BJ (cell line): ENCODE data around the gene TNS1. TPM values are rescaled to one million over a fixed set of nuclear protein-coding genes. Genes with fewer than 3 reads are reported as not detected.

Experiments used
- CTCF ChIA-PET: fragments of 350-600 bp; formaldehyde crosslinking; extraction: SDS; loops from one replicate; lab custom pipeline; 2021; ENCODE audit warnings: antibody characterized with exemption, inconsistent platforms; lab: Yijun Ruan, JAX
- POLR2A ChIA-PET: fragments of 300-600 bp; sonication (Branson Sonifier 250); formaldehyde crosslinking; extraction: SDS; loops from one replicate; lab custom pipeline; 2021; ENCODE audit warnings: antibody characterized with exemption; lab: Charles Lee
- DNase-seq: peaks from one replicate; pipeline ENCODE4 v3.0.0-alpha.2; 2011; ENCODE audit warnings: low read depth
- H3K27me3 ChIP-seq: 2 replicates; pipeline ENCODE4 v1.6.0; 2011; ENCODE audit warnings: low read length; ENCODE audit not compliant: control insufficient read depth, insufficient read depth
- H3K36me3 ChIP-seq: 2 replicates; pipeline ENCODE4 v1.5.1; 2011; ENCODE audit warnings: low read length; ENCODE audit not compliant: control insufficient read depth, insufficient read depth
- H3K4me3 ChIP-seq: 2 replicates; pipeline ENCODE4 v1.5.1; 2011; ENCODE audit warnings: low read depth, mild to moderate bottlenecking, control low read depth, low read length
- CTCF ChIP-seq: IDR thresholded peaks from 2 replicates; pipeline ENCODE4 v1.5.1; 2011; ENCODE audit warnings: low read depth, mild to moderate bottlenecking, control low read depth, inconsistent platforms, low read length, moderate library complexity; ENCODE audit not compliant: insufficient read depth
- polyA plus RNA-seq: library from polyadenylated mRNA; depleted of rRNA; stranded (reverse); fragments of >200 nt; gene quantifications from 2 replicates; pipeline ENCODE4 v1.2.3, GENCODE V29; 2011

Gene TNS1
- polyA plus RNA-seq, 1 experiment, result 35.6 TPM

- no peaks in the 10 kb centered on the region for H3K36me3 ChIP-seq
- no peak for TF ChIP-seq CTCF
- CTCF ChIA-PET, result interaction anchor here (1.4 to 10.9 kb wide), 3 partner anchors 10 to 121 kb away, joined by 3 to 100 read pairs (median 4); no protein-coding TSS in a partner anchor
- no peaks in the 10 kb centered on the region for H3K27me3 ChIP-seq
- DNase-seq, result no peak
- POLR2A ChIA-PET, result no interaction called here
- H3K4me3 ChIP-seq, result no peak overlapping the region
Measured at GRCh38 chr2:217777906-217778305, 224.9 kb downstream of the TNS1 start.

- ChIA-PET CTCF (interaction anchor here (1.2 to 10.9 kb wide), 3 partner anchors 12 to 123 kb away, joined by 3 to 100 read pairs (median 4); no protein-coding TSS in a partner anchor), POLR2A (no interaction called here)
- Histone ChIP-seq H3K36me3 (0 out of 2 replicates have a peak, but pooled peaks cover 2% of the 10 kb centered on the region), H3K27me3 (no peaks in the 10 kb centered on the region), H3K4me3 (no peak overlapping the region)
- TF ChIP-seq CTCF, result no peak
- no peak for DNase-seq
Measured at GRCh38 chr2:217776631-217777030, 226.2 kb downstream of the TNS1 start.

- Histone ChIP-seq H3K27me3 (no peaks in the 10 kb centered on the region), H3K36me3 (0 out of 2 replicates have a peak, but pooled peaks cover 2% of the 10 kb centered on the region), H3K4me3 (no peak overlapping the region)
- DNase-seq, result no peak
- no peak for TF ChIP-seq CTCF
- CTCF ChIA-PET, result interaction anchor here (1.1 to 10.9 kb wide), 3 partner anchors 12 to 288 kb away, joined by 3 to 100 read pairs (median 3); no protein-coding TSS in a partner anchor
- POLR2A ChIA-PET, result no interaction called here
Measured at GRCh38 chr2:217775920-217776503, 226.8 kb downstream of the TNS1 start.

- ChIA-PET CTCF (interaction anchor here (1.1 to 10.9 kb wide), 4 partner anchors 14 to 269 kb away, joined by 4 to 100 read pairs (median 4); no protein-coding TSS in a partner anchor), POLR2A (no interaction called here)
- Histone ChIP-seq H3K36me3 (0 out of 2 replicates have a peak, but pooled peaks cover 2% of the 10 kb centered on the region), H3K4me3 (no peak overlapping the region), H3K27me3 (no peaks in the 10 kb centered on the region)
- DNase-seq, result no peak
- no peak for TF ChIP-seq CTCF
Measured at GRCh38 chr2:217774232-217774631, 228.6 kb downstream of the TNS1 start.

GRCh38 chr2:217773539-217773938 lies 229.3 kb downstream of the TNS1 start:
- POLR2A ChIA-PET, result no interaction called here
- Histone ChIP-seq H3K4me3 (no peak overlapping the region), H3K27me3 (no peaks in the 10 kb centered on the region), H3K36me3 (0 out of 2 replicates have a peak, but pooled peaks cover 2% of the 10 kb centered on the region)
- no peak for DNase-seq
- TF ChIP-seq CTCF, result no peak
- CTCF ChIA-PET, result interaction anchor here (0.9 to 10.9 kb wide), 5 partner anchors 9 to 269 kb away, joined by 4 to 100 read pairs (median 4); no protein-coding TSS in a partner anchor
